Naive B cell (primary cell): ENCODE measurements around the gene CAMKK2. TPM values are rescaled to one million over a fixed set of nuclear protein-coding genes. Genes with fewer than 3 reads are reported as not detected.
"Not testable (repeated sequence)": the region's sequence is repeated elsewhere in the genome, so short reads cannot be mapped to it uniquely, and the experiment has no call there.

ENCODE experiments used
- ATAC-seq, 2 donors: fragments of 150-1000 bp; cut with Tn5 transposase; 2 replicates each; pipeline ENCODE4 v1.10.0; 2021; ENCODE audit warnings: low read depth in 2 of 2, mild to moderate bottlenecking in 2 of 2, moderate library complexity in 2 of 2
- DNase-seq: peaks from one replicate; pipeline ENCODE4 v3.0.0; 2022
- H3K27ac Mint-ChIP-seq, 6 donors: one replicate each; pipeline ENCODE4 v1.8.0; 2020 to 2022; ENCODE audit warnings: mild to moderate bottlenecking in 6 of 6, mixed read lengths in 6 of 6, moderate library complexity in 5 of 6, inconsistent platforms in 2 of 6
- H3K27me3 Mint-ChIP-seq, 3 donors: one replicate each; pipeline ENCODE4 v1.8.0; 2021 to 2022; ENCODE audit warnings: mixed read lengths in 3 of 3, mild to moderate bottlenecking in 1 of 3
- H3K36me3 Mint-ChIP-seq, 2 donors: one replicate each; pipeline ENCODE4 v1.8.0; 2020 to 2022; ENCODE audit warnings: mixed read lengths in 2 of 2, inconsistent platforms in 1 of 2, mild to moderate bottlenecking in 1 of 2
- H3K4me1 Mint-ChIP-seq, 3 donors: one replicate each; pipeline ENCODE4 v1.8.0; 2020 to 2022; ENCODE audit warnings: mixed read lengths in 3 of 3, inconsistent platforms in 1 of 3, mild to moderate bottlenecking in 1 of 3, moderate library complexity in 1 of 3
- H3K4me3 Mint-ChIP-seq, 8 donors: one replicate each; pipeline ENCODE4 v1.8.0; 2020 to 2022; ENCODE audit warnings: mild to moderate bottlenecking in 8 of 8, mixed read lengths in 8 of 8, moderate library complexity in 8 of 8, inconsistent platforms in 2 of 8
- H3K9me3 Mint-ChIP-seq, 7 donors: one replicate each; pipeline ENCODE4 v1.8.0; 2020 to 2022; ENCODE audit warnings: mixed read lengths in 7 of 7, mild to moderate bottlenecking in 5 of 7, inconsistent platforms in 2 of 7, moderate library complexity in 1 of 7
- polyA plus RNA-seq, 6 donors: library from polyadenylated mRNA; unstranded; fragments of 300-500 nt; fragmentation: Illumina TruSeq; gene quantifications; one replicate each; pipeline ENCODE4 v1.2.3, GENCODE V29; 2021; ENCODE audit warnings: low read depth in 6 of 6

The CAMKK2 gene
- polyA plus RNA-seq, 6 donors from 2014 or later = 5.3 to 12.0 (median 8.3) TPM

DNA sequence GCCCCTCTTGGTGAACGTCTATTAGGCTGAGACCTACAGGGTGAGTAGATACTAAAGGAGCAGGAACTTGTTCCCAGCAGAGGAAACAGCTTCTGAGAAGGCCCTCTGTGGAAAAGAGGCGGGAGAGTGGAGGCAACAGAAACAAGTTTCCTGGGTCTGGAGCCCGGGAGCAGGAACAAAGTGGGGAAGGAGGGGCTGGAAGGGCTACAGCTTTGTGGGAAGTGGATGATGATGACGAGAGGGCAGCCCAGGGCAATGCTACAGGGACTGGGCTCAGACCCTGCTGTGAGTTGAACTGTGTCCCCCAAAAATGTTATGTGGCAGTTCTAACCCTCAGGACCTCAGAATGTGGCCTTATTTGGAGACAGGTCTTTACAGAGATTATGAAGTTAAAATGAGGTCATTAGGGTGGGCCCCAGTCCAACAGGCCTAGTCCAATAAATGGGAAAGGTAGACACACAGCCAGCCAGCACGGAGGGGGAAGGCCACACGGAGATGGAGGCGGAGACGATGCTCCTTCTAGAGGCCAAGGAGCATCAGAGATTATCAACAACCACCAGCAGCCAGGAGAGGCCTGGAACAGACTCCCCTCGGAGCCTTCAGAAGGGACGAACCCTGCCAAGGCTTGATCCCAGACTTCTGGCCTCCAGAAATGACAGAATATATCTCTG lies 14.3 kb downstream of the CAMKK2 start:
- DNase-seq = no peak
- peaks cover 0 to 6% (median 0%) of the 10 kb centered on the region in 3 donors for H3K4me1 Mint-ChIP-seq
- H3K27ac Mint-ChIP-seq = peak overlapping the region in 2 of 6 donors; percentile 52 to 53
- ATAC-seq = no peak
- H3K36me3 Mint-ChIP-seq = peaks cover 0 to 3% of the 10 kb centered on the region in 2 donors
- H3K4me3 Mint-ChIP-seq = no peak overlapping the region
- H3K27me3 Mint-ChIP-seq = no peaks in the 10 kb centered on the region
- no peaks in the 10 kb centered on the region for H3K9me3 Mint-ChIP-seq

DNA sequence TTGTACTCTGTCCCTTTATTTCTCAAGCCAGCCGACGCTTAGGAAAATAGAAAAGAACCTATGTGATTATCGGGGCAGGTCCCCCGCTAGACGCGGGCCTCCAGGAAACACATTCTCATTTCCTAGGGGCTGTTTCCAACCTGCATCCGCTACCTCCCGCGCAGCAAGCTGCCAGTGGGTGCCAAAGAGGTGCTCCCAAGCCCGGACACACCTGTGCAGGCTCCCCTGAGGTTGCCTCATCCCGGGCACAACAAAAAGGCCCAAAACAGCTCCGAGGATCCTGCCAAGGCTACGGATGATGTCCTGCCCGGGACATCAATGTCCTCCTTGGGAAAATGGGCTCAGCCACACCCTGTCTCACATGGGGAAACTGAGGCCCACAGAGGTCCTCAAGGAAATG lies 15.4 kb downstream of the CAMKK2 start:
- H3K27me3 Mint-ChIP-seq, H3K27ac Mint-ChIP-seq, H3K4me1 Mint-ChIP-seq, H3K4me3 Mint-ChIP-seq, H3K9me3 Mint-ChIP-seq, ATAC-seq, H3K36me3 Mint-ChIP-seq, DNase-seq: not testable (repeated sequence)

DNA sequence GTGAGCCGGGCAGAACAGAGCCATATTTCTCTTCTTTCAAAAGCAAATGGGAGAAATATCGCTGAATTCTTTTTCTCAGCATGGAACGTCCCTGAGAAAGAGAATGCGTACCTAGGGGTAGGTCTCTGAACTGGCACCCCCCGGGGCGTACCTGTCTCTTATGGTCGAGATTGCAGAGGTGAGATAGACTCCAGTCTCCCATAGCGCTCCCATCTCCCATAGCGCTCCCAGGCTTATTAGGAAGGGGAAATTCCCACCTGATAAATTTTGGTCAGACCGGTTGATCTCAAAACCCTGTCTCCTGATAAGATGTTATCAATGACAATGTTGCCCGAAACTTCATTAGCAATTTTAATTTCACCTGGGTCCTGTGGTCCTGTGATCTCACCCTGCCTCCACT lies 16.0 kb downstream of the CAMKK2 start:
- not testable (repeated sequence) for ATAC-seq, H3K27ac Mint-ChIP-seq, H3K27me3 Mint-ChIP-seq, H3K9me3 Mint-ChIP-seq, H3K36me3 Mint-ChIP-seq, H3K4me3 Mint-ChIP-seq, H3K4me1 Mint-ChIP-seq, DNase-seq

DNA sequence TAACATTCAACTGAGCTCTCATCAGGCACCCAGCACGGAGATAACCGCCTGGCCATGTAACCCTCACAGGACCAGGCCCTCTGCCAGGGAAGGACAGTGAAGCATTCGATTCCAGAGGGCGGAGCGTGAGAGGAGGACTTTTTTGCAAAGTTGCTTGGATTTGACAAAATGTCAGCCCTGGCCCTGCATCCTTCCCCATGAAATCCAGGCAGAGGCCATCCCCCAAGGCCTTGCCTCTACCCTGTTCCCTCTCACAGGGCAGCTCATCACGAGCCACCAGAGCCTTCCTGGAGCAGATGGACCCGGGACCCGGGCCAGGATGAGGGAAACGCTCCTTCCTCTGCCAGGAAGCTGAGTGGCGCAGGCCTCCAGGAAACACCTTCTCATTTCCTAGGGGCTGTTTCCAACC lies 17.0 kb downstream of the CAMKK2 start:
- no peak for ATAC-seq
- H3K9me3 Mint-ChIP-seq = no peaks in the 10 kb centered on the region
- DNase-seq = no peak
- H3K36me3 Mint-ChIP-seq = peaks cover 0 to 5% of the 10 kb centered on the region in 2 donors
- no peak overlapping the region for H3K4me3 Mint-ChIP-seq
- peaks cover 0 to 7% (median 2%) of the 10 kb centered on the region in 3 donors for H3K4me1 Mint-ChIP-seq
- H3K27ac Mint-ChIP-seq = no peak overlapping the region
- H3K27me3 Mint-ChIP-seq = no peaks in the 10 kb centered on the region

DNA sequence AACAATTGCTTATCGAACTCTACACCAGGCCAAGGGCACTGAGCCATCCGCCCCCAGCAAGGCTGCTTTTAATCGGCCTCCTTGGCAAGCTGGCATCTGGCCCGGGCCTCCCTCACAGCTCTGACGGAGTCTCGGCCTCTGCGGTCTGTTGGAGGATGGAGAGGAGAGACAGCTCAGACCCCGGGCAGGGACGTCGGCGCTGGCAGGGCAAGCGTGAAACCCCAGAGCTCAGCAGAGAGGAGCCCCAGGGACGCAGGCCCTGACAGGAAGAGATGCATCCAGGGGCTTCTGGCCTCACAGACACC lies 17.5 kb downstream of the CAMKK2 start:
- Mint-ChIP-seq H3K9me3 (no peaks in the 10 kb centered on the region), H3K4me3 (no peak overlapping the region), H3K27me3 (no peaks in the 10 kb centered on the region), H3K36me3 (peaks cover 0 to 5% of the 10 kb centered on the region in 2 donors), H3K27ac (no peak overlapping the region), H3K4me1 (peaks cover 0 to 7% (median 2%) of the 10 kb centered on the region in 3 donors)
- ATAC-seq (no peak), DNase-seq (no peak)

DNA sequence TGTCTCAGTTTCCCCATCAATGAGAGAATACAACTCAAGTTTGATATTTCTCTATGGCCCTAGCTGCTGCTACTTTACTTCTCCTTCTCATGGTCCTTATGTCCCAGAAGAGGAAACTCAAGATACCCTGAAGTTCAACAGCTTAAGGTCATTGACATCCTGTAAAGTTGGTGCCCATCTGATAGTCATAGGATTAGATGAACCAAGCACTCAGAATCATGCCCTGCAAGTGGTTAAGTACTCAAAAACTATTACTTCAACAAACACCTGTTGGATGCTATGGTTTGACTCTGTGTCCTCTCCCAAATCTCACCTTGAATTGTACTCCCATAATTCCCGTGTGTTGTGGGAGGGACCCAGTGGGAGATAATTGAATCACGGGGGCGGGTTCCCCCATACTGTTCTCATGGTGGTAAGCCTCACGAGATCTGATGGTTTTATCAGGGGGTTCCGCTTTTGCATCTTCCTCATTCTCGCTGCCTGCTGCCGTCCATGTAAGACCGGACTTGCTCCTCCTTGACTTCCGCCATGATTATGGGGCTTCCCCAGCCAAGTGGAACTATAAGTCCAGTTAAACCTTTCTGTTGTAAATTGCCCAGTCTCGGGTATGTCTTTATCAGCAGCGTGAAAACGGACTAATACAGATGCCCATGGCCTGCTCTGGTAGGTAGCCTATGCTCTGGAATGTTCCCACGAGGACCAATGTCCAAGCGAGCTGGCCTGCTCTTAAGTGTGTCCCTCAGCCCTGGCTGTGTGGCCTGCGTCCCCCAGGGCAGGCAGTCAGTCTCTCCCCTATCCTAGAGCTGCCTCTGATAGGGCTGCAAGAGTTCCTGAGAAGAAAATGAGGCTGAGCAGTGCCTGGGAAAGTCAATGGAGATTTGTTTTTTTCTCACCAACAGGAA lies 18.1 kb downstream of the CAMKK2 start:
- peaks cover 0 to 7% (median 2%) of the 10 kb centered on the region in 3 donors for H3K4me1 Mint-ChIP-seq
- no peak for ATAC-seq
- H3K27me3 Mint-ChIP-seq = no peaks in the 10 kb centered on the region
- peaks cover 0 to 5% of the 10 kb centered on the region in 2 donors for H3K36me3 Mint-ChIP-seq
- no peak for DNase-seq
- no peak overlapping the region for H3K4me3 Mint-ChIP-seq
- H3K27ac Mint-ChIP-seq = no peak overlapping the region
- no peaks in the 10 kb centered on the region for H3K9me3 Mint-ChIP-seq

DNA sequence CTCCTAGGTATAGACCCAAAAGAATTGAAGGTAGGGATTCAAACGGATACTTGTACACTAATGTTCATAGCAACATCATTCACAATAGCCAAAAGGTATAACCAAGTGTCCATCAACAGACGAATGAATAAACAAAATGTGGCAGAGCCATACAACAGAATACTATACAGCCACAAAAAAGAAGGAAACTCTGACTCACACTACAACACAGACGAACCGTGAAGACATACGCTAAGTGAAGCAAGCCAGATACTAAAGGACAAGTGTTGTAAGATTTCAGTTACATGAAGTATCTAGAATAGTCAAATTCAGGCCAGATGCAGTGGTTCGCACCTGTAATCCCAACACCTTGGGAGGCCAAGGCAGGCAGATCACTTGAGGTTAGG lies 19.1 kb downstream of the CAMKK2 start:
- no peak for DNase-seq
- H3K9me3 Mint-ChIP-seq = no peaks in the 10 kb centered on the region
- ATAC-seq = no peak
- H3K36me3 Mint-ChIP-seq = peaks cover 0 to 5% of the 10 kb centered on the region in 2 donors
- H3K27ac Mint-ChIP-seq = peak overlapping the region in 2 of 6 donors; percentile 54 to 57
- peaks cover 0 to 11% (median 2%) of the 10 kb centered on the region in 3 donors for H3K4me1 Mint-ChIP-seq
- no peak overlapping the region for H3K4me3 Mint-ChIP-seq
- H3K27me3 Mint-ChIP-seq = no peaks in the 10 kb centered on the region

DNA sequence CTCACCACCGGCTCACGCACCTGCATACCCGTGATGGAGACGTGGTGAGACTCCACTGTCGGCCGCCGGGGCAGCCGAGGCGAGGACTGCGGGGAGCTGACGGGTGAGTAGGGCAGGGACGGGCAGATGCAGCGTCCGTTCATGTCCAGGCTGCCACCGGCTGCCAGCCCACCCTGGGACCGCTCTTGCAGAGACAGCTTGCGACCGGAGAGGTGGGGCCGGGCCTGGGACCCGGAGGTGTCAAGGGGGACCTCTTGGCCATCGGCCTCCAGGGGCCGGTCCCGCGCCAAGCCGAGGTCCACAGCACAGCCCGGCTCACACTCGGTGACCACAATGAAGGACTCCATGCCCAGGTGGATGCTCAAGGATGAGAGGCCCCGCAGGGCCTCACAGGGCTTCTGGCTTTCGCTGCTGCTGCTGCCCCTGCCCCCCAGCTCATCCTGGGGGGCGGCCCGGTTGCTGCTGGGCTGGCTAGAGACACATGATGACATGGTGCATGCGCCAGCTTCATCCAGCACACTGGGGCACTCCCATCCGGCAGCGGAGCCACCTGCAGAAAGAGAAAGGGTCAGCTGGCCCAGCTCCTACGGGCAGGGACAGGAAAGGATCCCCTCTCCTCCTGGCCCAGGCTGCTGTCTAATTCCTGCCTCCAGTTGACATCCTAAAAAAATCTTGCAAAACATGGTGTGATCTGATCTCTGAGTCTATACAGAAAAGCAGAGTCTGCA lies 22.3 kb downstream of the CAMKK2 start:
- Mint-ChIP-seq H3K4me3 (no peak overlapping the region), H3K27ac (peak overlapping the region in 1 of 6 donors; percentile 36), H3K4me1 (peaks cover 0 to 8% (median 2%) of the 10 kb centered on the region in 3 donors), H3K36me3 (peaks cover 5 to 10% of the 10 kb centered on the region in 2 donors), H3K9me3 (no peaks in the 10 kb centered on the region), H3K27me3 (no peaks in the 10 kb centered on the region)
- ATAC-seq (no peak), DNase-seq (no peak)

DNA sequence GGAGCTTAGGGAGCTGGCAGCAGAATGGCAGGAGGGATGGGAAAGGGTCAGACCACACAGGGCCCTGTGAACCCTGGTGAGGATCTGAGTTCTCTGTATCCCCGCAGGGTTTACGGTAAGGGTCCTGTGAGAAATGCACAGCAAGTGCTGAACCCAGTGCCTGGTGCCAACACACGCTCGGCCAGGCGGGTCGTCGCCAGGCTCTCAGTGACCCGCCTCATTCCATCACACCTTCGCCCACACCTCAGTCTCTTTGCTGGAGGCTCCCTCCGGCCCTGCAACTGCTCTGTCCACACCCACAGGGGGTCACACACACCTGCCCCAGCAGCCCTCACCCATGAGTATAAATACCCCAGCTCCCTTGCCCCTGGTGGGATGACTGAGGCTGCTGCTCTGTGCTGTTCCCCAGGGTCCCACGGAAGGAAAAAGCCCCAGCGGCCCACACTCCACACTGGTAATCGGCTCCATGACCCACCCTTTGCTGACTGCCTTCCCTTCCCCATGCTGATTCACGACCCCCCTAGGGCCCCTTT lies 23.1 kb downstream of the CAMKK2 start:
- ATAC-seq = no peak
- Mint-ChIP-seq H3K9me3 (no peaks in the 10 kb centered on the region), H3K27ac (peak overlapping the region in 2 of 6 donors; percentile 36 to 37), H3K4me3 (no peak overlapping the region), H3K36me3 (peaks cover 5 to 10% of the 10 kb centered on the region in 2 donors), H3K4me1 (peaks cover 0 to 8% (median 2%) of the 10 kb centered on the region in 3 donors), H3K27me3 (no peaks in the 10 kb centered on the region)
- DNase-seq = no peak

DNA sequence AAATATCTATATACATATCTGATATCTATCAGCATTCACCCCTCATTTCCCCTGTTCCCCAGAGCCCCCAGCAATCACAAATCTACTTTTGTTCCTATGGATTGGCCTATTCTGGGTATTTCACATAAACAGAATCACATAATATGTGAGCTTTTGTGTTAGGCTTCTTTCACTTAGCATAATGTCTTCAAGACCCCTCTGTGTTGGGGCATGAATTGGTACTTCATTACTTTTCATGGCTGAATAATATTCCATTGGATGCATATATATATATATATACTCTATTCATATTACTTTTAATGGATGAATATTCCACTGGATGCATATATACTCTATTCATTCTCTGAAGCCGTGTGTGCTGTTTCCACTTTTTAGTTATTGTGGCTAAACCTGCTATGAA lies 28.7 kb downstream of the CAMKK2 start:
- H3K27ac Mint-ChIP-seq = no peak overlapping the region
- no peak for DNase-seq
- H3K27me3 Mint-ChIP-seq = no peaks in the 10 kb centered on the region
- H3K4me3 Mint-ChIP-seq = no peak overlapping the region
- peaks cover 5 to 10% of the 10 kb centered on the region in 2 donors for H3K36me3 Mint-ChIP-seq
- H3K4me1 Mint-ChIP-seq = peaks cover 0 to 1% (median 0%) of the 10 kb centered on the region in 3 donors
- no peak for ATAC-seq
- no peaks in the 10 kb centered on the region for H3K9me3 Mint-ChIP-seq

DNA sequence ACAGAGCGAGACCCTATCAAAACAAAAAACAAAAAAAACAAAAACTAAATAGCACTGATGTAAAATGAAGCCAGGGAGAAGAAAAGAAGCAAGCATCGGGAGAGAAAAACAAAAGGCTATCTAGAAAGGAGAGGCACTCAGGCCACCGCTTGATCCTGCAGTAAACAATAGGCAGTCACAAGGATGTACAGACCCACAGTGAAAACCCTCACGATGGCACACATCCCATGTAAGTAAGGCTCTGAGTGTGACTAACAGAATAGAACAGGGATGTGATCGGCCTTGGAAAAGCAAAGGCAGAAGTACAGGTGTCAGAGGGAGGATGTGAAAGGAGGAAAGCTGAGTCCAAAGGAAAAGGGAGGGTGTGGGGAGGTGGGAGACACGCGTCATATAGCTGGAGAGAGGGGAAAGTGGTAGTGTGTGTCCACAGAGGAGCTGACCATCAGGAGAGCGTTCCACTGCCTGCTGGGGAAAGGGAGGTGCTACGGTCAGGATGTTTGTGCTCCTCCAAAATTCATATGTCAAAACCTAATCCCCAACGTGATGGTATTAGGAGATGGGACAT lies 31.5 kb downstream of the CAMKK2 start:
- DNase-seq = no peak
- Mint-ChIP-seq H3K36me3 (peaks cover 15 to 16% of the 10 kb centered on the region in 2 donors), H3K27ac (peak overlapping the region in 3 of 6 donors; percentile 11 to 86 (median 43)), H3K4me1 (no peaks in the 10 kb centered on the region), H3K9me3 (no peaks in the 10 kb centered on the region), H3K27me3 (no peaks in the 10 kb centered on the region), H3K4me3 (no peak overlapping the region)
- ATAC-seq = no peak

DNA sequence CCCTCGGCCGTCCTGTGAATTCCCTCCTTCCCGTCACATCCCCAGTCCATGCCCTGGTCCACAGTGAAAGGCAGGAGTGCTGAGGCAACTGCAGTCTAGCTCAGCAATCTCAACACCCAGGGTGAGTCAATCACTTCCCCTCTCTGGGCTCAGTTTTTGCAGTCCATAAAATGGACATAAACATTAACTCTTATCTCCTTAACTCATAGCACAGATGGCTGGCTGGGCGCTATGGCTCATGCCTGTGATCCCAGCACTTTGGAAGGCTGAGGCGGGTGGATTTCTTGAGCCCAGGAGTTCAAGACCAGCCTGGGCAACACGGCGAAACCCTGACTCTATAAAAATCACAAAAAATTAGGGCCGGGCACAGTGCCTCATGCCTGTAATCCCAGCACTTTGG lies 32.4 kb downstream of the CAMKK2 start:
- ATAC-seq (no peak), DNase-seq (no peak)
- H3K4me1 Mint-ChIP-seq = no peaks in the 10 kb centered on the region
- H3K27me3 Mint-ChIP-seq = no peaks in the 10 kb centered on the region
- H3K27ac Mint-ChIP-seq = no peak overlapping the region
- peaks cover 15 to 20% of the 10 kb centered on the region in 2 donors for H3K36me3 Mint-ChIP-seq
- no peak overlapping the region for H3K4me3 Mint-ChIP-seq
- H3K9me3 Mint-ChIP-seq = no peaks in the 10 kb centered on the region
